ENCODE measurements around the gene CAMSAP1.

DNA sequence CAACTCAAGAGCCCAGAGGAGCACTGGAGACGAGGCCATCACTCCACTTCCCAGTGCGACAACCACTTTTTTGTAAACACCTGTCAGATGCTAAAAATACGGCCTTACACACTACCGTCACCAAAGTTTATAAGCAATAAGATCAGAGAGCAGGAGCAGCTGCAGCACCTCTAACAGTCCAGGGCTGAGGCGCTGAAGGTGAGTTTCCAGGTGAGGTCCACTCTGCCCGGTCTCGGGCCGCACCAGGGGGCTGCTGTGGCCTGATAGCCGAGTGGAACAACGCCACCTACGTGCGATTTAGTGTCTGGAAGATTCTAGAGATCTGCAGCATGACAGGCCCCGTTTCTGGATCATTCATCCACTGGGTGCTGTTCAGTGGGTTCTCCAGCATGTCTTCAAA lies 25.8 kb upstream of the CAMSAP1 start:
- TF ChIP-seq POLR2A (IDR thresholded peaks at IDR 0.05): no peak
- no peak for TF ChIP-seq CTCF (IDR thresholded peaks at IDR 0.05)
